ENCODE measurements around the gene FUT6.
A peak's percentile ranks its signal among the peaks of the same experiment; 100 is the strongest.

GRCh38 chr19:5880604-5881078 is 41.1 kb upstream of the FUT6 start:
- TF ChIP-seq, protein P1, sequence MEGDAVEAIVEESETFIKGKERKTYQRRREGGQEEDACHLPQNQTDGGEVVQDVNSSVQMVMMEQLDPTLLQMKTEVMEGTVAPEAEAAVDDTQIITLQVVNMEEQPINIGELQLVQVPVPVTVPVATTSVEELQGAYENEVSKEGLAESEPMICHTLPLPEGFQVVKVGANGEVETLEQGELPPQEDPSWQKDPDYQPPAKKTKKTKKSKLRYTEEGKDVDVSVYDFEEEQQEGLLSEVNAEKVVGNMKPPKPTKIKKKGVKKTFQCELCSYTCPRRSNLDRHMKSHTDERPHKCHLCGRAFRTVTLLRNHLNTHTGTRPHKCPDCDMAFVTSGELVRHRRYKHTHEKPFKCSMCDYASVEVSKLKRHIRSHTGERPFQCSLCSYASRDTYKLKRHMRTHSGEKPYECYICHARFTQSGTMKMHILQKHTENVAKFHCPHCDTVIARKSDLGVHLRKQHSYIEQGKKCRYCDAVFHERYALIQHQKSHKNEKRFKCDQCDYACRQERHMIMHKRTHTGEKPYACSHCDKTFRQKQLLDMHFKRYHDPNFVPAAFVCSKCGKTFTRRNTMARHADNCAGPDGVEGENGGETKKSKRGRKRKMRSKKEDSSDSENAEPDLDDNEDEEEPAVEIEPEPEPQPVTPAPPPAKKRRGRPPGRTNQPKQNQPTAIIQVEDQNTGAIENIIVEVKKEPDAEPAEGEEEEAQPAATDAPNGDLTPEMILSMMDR (IDR thresholded peaks at IDR 0.05), result no peak
- TF ChIP-seq POLR2A (IDR thresholded peaks at IDR 0.05), result no peak
- TF ChIP-seq POLR2AphosphoS5 (IDR thresholded peaks at IDR 0.05), result peak; percentile 62
